Left ventricle myocardium inferior (tissue), 1 donor: ENCODE results near the gene MIXL1. TPM values are rescaled to one million over a fixed set of nuclear protein-coding genes. Genes with fewer than 3 reads are reported as not detected.

ENCODE experiments used
- DNase-seq: peaks from one replicate; pipeline ENCODE4 v3.0.0-alpha.2; 2020
- H3K27ac ChIP-seq: fragments of 200-600 bp; replicated peaks from 2 replicates; pipeline ENCODE4 v1.8.0; 2021
- H3K27me3 ChIP-seq: fragments of 200-600 bp; 2 replicates; pipeline ENCODE4 v1.8.0; 2021; ENCODE audit warnings: low read depth
- H3K36me3 ChIP-seq: fragments of 200-600 bp; 2 replicates; pipeline ENCODE4 v1.8.0; 2021
- H3K4me1 ChIP-seq: fragments of 200-600 bp; 2 replicates; pipeline ENCODE4 v1.8.0; 2021
- H3K4me3 ChIP-seq: fragments of 200-600 bp; 2 replicates; pipeline ENCODE4 v1.8.0; 2021; ENCODE audit warnings: mild to moderate bottlenecking, moderate library complexity
- H3K9me3 ChIP-seq: fragments of 200-600 bp; replicated peaks from 2 replicates; pipeline ENCODE4 v1.8.0; 2021
- intact Hi-C: fragments of 100-400 bp; cut with micrococcal nuclease; formaldehyde crosslinking; loops from one replicate; pipeline ENCODE4 v1.11.0; 2022
- total RNA-seq: library from RNA; stranded (reverse); fragmentation: NEBNext Ultra II Directional; extraction: Animal tissue kit (Norgen Biotek cat#: 25700); gene quantifications from one replicate; pipeline ENCODE4 v1.2.1, GENCODE V29; 2021
- TF ChIP-seq, protein P1 (sequence below): fragments of 200-600 bp; IDR thresholded peaks from 2 replicates; pipeline ENCODE4 v1.8.0; 2021; ENCODE audit warnings: antibody characterized with exemption, mild to moderate bottlenecking, borderline replicate concordance
- donor health status: DM: no; HTN: yes; CAD: no; lungs with severe emphysema.

Gene MIXL1
- total RNA-seq, 1 donor from 2014 or later: not detected

DNA sequence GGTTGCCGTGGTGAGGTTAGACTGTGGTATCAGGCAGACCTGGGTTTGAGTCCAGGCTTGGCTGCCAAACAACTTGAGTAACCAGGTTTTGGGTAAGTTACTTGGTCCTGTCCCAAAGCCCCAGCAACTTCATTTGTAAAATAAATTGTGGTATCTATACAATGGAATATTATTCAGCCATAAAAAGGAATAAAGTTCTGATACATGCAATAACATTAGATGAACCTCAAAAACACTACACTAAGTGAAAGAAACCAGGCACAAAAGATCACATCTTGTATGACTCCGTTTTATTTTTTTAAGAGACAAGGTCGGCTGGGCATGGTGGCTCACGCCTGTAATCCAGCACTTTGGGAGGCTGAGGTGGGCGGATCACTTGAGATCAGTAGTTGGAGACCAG is 16.4 kb upstream of the MIXL1 start:
- Histone ChIP-seq H3K36me3 (no peaks in the 10 kb centered on the region), H3K27me3 (peaks cover 8% of the 10 kb centered on the region), H3K4me1 (no peaks in the 10 kb centered on the region), H3K27ac (no peak overlapping the region), H3K9me3 (no peaks in the 10 kb centered on the region), H3K4me3 (no peak overlapping the region)
- no peak for DNase-seq
- intact Hi-C loops: no loop called here
- TF ChIP-seq, protein P1, sequence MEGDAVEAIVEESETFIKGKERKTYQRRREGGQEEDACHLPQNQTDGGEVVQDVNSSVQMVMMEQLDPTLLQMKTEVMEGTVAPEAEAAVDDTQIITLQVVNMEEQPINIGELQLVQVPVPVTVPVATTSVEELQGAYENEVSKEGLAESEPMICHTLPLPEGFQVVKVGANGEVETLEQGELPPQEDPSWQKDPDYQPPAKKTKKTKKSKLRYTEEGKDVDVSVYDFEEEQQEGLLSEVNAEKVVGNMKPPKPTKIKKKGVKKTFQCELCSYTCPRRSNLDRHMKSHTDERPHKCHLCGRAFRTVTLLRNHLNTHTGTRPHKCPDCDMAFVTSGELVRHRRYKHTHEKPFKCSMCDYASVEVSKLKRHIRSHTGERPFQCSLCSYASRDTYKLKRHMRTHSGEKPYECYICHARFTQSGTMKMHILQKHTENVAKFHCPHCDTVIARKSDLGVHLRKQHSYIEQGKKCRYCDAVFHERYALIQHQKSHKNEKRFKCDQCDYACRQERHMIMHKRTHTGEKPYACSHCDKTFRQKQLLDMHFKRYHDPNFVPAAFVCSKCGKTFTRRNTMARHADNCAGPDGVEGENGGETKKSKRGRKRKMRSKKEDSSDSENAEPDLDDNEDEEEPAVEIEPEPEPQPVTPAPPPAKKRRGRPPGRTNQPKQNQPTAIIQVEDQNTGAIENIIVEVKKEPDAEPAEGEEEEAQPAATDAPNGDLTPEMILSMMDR: no peak

DNA sequence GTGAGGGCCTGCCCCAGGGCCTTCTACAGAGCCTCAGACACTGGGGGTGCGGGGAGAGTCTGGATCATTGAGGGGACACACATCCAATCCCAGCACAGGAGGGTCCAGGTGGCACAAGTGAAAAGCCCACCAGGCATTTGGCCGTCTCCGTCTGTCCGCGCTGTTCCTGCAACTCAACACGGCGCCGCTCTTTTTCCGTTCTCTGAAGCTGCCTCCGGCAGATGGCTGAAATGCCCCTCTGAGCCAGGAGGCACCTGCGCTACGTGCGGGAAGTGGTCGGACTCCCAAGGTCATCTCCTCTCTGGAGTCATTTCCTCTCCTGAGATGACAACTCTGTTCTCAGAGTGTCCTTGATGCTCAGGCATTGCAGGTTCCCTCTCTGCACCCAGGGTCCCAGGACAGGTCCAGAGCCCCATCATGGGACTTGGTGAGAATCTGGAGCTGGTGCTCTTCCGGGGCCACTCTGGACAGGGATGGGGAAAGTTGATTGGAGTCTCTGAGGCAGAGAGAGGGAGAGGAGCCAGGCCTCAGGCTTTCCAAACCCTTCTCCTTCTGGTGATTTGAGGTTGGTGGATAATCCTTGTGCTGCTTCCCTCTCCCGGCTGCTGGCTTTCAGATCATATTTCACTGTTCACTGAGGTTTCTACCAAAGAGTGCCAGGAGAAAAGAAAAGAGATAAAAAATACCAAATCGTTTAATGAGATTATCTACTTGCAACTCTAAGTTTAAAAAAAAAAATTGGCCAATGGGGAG is 14.0 kb upstream of the MIXL1 start:
- Histone ChIP-seq H3K9me3 (no peaks in the 10 kb centered on the region), H3K4me1 (no peaks in the 10 kb centered on the region), H3K36me3 (no peaks in the 10 kb centered on the region), H3K27me3 (peaks cover 7% of the 10 kb centered on the region), H3K4me3 (no peak overlapping the region), H3K27ac (no peak overlapping the region)
- DNase-seq: no peak
- intact Hi-C loops: no loop called here
- TF ChIP-seq, protein P1: no peak

DNA sequence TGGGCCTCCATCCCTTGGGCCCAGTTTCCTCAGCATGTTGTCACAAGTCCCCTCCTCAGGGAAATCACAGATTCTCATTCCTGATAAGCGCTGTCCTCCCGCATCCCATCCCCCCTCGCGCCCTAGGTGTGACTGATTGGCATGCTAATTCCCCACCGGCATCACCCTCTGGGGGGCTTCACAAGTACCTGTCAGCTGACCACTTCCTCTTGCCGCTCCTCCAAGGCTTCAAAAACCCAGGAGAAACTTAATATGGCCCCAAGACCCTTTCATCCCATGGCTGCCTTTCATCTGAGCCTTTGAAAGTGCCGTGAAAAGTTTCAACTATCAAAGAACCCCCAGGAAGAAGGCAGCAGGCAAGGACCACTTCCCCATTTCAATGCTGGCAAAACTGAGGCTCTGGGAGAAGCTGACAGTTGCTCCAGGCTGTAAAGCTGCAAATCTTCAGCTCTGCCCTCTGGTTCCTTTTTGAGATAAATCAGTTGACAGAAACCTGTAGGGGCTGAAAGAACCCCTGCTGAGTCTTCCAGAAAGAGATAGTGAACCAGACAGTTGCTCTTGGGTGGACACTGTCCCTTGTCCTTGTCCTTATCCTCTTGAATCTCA is 12.8 kb upstream of the MIXL1 start:
- Histone ChIP-seq H3K27ac (no peak overlapping the region), H3K36me3 (no peaks in the 10 kb centered on the region), H3K9me3 (no peaks in the 10 kb centered on the region), H3K27me3 (no peaks in the 10 kb centered on the region), H3K4me3 (no peak overlapping the region), H3K4me1 (no peaks in the 10 kb centered on the region)
- intact Hi-C loops: no loop called here
- DNase-seq: no peak
- TF ChIP-seq, protein P1: no peak

DNA sequence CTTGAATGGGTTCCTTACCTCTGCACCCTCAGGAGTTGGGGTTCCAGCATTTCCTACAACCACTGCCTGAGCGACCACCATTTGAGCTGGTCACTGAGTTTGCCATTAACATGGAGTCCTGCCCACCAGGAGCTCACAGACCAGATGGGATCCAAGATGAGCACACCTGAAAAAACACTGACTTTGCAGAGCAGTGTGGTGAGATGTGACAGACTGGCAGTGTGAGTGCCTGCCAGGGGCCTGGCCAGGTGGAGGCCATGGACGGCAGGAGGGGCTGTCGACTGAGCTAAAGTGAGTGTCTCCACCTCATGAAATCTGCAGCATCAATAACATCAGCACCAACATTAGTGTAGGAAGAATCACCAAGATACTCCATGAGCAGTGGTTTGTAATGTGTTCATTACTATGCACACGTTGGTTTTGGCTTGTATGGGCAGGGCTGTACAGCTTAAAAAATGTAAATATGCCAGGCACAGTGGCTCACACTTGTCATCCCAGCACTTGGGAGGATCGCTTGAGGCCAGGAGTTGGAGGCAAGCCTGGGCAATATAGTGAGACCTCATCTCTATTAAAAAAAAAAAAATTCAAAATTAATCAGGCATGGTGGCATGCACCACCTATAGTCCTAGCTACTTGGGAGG is 12.2 kb upstream of the MIXL1 start:
- no peak overlapping the region for H3K4me3 ChIP-seq
- no peaks in the 10 kb centered on the region for H3K27me3 ChIP-seq
- no peak for DNase-seq
- TF ChIP-seq, protein P1: no peak
- intact Hi-C loops: no loop called here
- no peaks in the 10 kb centered on the region for H3K36me3 ChIP-seq
- no peaks in the 10 kb centered on the region for H3K4me1 ChIP-seq
- H3K9me3 ChIP-seq: no peaks in the 10 kb centered on the region
- no peak overlapping the region for H3K27ac ChIP-seq

DNA sequence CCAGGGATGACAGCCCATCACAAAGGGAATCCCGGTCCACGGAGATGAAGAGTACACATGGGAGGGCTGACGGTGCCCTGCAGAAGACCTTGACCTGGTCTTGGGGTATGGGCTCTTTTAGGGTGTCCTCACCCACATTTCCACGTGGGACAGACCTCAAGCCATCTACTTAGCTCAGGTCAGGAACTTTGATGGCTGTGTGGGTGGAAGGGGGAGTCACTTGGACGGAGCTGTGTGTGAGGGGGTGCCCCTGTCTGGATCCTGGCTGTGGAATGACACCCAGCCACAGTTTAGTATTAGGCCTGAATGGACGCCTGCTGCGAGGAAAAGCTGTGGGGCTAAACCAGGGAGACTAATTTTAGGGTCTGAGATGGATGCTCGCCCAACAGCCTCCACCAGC is 10.9 kb upstream of the MIXL1 start:
- no peak overlapping the region for H3K4me3 ChIP-seq
- no peaks in the 10 kb centered on the region for H3K36me3 ChIP-seq
- H3K27ac ChIP-seq: no peak overlapping the region
- H3K9me3 ChIP-seq: no peaks in the 10 kb centered on the region
- TF ChIP-seq, protein P1: no peak
- H3K4me1 ChIP-seq: no peaks in the 10 kb centered on the region
- no peaks in the 10 kb centered on the region for H3K27me3 ChIP-seq
- DNase-seq: no peak
- intact Hi-C loops: no loop called here
